Measurements from ENCODE around the gene UBXN11.

DNA sequence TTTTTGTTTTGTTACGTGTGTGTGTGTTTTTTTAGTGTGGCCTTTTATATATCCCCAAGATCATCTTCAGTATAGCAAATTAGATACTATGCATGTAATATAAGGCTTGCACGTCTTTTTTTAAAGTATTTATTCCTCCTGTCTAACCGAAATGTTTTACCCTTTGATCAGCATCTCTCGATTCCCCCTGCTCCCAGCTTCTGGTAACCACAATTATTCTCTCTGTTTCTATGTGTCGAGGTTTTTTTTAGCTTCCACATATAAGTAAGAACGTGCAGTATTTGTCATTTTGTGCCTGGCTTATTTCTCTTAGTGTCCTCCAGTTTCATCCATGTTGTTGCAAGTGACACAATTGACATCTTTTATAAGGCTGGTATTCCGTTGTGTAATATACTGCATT, 53.7 kb downstream of the UBXN11 start:
- TF ChIP-seq, protein P1, sequence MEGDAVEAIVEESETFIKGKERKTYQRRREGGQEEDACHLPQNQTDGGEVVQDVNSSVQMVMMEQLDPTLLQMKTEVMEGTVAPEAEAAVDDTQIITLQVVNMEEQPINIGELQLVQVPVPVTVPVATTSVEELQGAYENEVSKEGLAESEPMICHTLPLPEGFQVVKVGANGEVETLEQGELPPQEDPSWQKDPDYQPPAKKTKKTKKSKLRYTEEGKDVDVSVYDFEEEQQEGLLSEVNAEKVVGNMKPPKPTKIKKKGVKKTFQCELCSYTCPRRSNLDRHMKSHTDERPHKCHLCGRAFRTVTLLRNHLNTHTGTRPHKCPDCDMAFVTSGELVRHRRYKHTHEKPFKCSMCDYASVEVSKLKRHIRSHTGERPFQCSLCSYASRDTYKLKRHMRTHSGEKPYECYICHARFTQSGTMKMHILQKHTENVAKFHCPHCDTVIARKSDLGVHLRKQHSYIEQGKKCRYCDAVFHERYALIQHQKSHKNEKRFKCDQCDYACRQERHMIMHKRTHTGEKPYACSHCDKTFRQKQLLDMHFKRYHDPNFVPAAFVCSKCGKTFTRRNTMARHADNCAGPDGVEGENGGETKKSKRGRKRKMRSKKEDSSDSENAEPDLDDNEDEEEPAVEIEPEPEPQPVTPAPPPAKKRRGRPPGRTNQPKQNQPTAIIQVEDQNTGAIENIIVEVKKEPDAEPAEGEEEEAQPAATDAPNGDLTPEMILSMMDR (IDR thresholded peaks at IDR 0.05) = no peak
- no peak for TF ChIP-seq POLR2A (IDR thresholded peaks at IDR 0.05)
